SU-DHL-6 (cell line): ENCODE results near the gene SATB2.

ENCODE experiments used
- H2AFZ ChIP-seq: fragments of 200-600 bp; sonication (generic); 2 replicates; pipeline ENCODE4 v1.6.1; 2014; ENCODE audit warnings: low read depth, mild to moderate bottlenecking, moderate library complexity, mixed read lengths, antibody characterized with exemption, low read length; ENCODE audit not compliant: severe bottlenecking
- H3F3A ChIP-seq: fragments of 200-600 bp; shearing (Covaris generic); 2 replicates; pipeline ENCODE4 v1.6.0; 2016; ENCODE audit warnings: antibody characterized with exemption, mild to moderate bottlenecking; ENCODE audit not compliant: insufficient read depth
- H3K27ac ChIP-seq: fragments of 200-600 bp; sonication (generic); 2 replicates; pipeline ENCODE4 v1.5.1; 2016; ENCODE audit warnings: low read depth, mild to moderate bottlenecking, low read length, moderate library complexity, mixed read lengths
- H3K27me3 ChIP-seq: fragments of 200-600 bp; sonication (generic), shearing (Covaris generic); 2 replicates; pipeline ENCODE4 v1.6.0; 2014; ENCODE audit warnings: mild to moderate bottlenecking, low read length
- H3K36me3 ChIP-seq: fragments of 200-600 bp; sonication (generic); 2 replicates; pipeline ENCODE4 v1.6.1; 2014; ENCODE audit warnings: mild to moderate bottlenecking, low read length, mixed read lengths
- H3K4me2 ChIP-seq: fragments of 300-600, 200-600 bp; shearing (Covaris generic), sonication (generic); 2 replicates; pipeline ENCODE4 v1.6.0; 2014; ENCODE audit warnings: low read length, low read depth, mild to moderate bottlenecking; ENCODE audit not compliant: poor library complexity, severe bottlenecking
- H3K4me3 ChIP-seq: fragments of 200-600 bp; sonication (generic); 2 replicates; pipeline ENCODE4 v1.5.1; 2014; ENCODE audit warnings: antibody characterized with exemption, low read length, mild to moderate bottlenecking, mixed read lengths; ENCODE audit not compliant: insufficient read depth, poor library complexity, severe bottlenecking
- H3K79me2 ChIP-seq: fragments of 200-600 bp; sonication (generic); 2 replicates; pipeline ENCODE4 v1.6.1; 2014; ENCODE audit warnings: mild to moderate bottlenecking, low read length, moderate library complexity; ENCODE audit not compliant: insufficient read depth
- H3K9ac ChIP-seq: fragments of 200-600 bp; sonication (generic); 2 replicates; pipeline ENCODE4 v1.7.0; 2014; ENCODE audit warnings: mild to moderate bottlenecking, low read length
- H3K9me2 ChIP-seq: fragments of 200-600 bp; sonication (generic); replicated peaks from 2 replicates; pipeline ENCODE4 v1.6.1; 2014; ENCODE audit warnings: low read length; ENCODE audit not compliant: insufficient read depth
- H3K9me3 ChIP-seq: fragments of 200-600 bp; sonication (generic); 2 replicates; pipeline ENCODE4 v1.6.1; 2014; ENCODE audit warnings: low read length, mixed read lengths; ENCODE audit not compliant: insufficient read depth
- H4K20me1 ChIP-seq: fragments of 200-600 bp; sonication (generic); 2 replicates; pipeline ENCODE4 v1.6.1; 2014; ENCODE audit warnings: low read depth, mild to moderate bottlenecking, antibody characterized with exemption, low read length, moderate library complexity, mixed read lengths
- CTCF ChIP-seq: fragments of 200-600 bp; sonication (generic); IDR thresholded peaks from one replicate; pipeline ENCODE4 v1.5.1; 2017; ENCODE audit warnings: antibody characterized with exemption, mild to moderate bottlenecking, low read length, moderate library complexity; ENCODE audit not compliant: insufficient read depth, poor library complexity, severe bottlenecking
- EZH2phosphoT487 ChIP-seq: fragments of 200-600 bp; sonication (generic), shearing (Covaris generic); conservative IDR thresholded peaks from 2 replicates; pipeline ENCODE4 v1.6.1; 2018; ENCODE audit warnings: mild to moderate bottlenecking, antibody characterized with exemption, low read length, moderate library complexity, mixed read lengths

The SATB2 gene

GRCh38 chr2:199341123-199341522, 116.6 kb downstream of the SATB2 start:
- Histone ChIP-seq H3K4me2 (no peak overlapping the region), H2AFZ (no peak overlapping the region), H3K9me3 (no peaks in the 10 kb centered on the region), H3F3A (no peaks in the 10 kb centered on the region), H3K27me3 (no peaks in the 10 kb centered on the region), H3K79me2 (no peaks in the 10 kb centered on the region), H3K4me3 (no peak overlapping the region), H3K9ac (no peak overlapping the region), H3K9me2 (no peaks in the 10 kb centered on the region), H3K27ac (no peak overlapping the region), H4K20me1 (no peaks in the 10 kb centered on the region), H3K36me3 (no peaks in the 10 kb centered on the region)
- TF ChIP-seq CTCF, result no peak
- TF ChIP-seq EZH2phosphoT487, result no peak

DNA sequence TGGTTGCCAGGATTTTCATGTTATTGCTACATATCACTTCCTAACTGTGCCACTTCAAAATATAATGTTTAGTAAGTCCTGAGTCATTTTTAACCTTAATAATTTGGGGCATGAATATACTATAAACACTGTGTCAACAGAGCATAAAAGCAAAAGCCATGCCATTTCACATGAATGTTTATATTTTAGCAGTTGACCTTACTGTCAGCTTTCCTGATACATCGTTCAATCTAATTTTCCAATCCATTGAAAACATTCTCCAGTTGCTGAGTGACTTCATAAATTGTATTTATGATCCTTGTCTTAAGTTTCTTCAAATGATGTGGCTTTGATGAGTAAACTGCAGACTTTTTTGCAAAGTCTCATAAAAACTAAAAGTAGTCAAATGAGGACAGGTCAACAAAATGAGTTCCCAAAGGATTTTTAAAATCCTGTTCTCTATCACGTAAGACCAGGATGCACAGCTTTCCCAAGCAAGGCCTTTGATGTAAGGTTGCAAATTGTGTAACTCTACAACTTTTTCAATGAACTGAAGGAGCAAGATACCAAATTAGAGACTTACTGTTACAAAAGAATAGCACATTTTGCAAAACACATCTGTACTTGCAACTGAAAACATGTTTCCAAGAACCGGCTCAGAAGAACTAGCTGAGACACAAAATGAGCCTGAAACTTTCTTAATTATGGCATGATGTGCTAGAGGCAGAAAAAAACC, 117.7 kb downstream of the SATB2 start:
- TF ChIP-seq EZH2phosphoT487 (no peak), CTCF (no peak)
- Histone ChIP-seq H3K27ac (no peak overlapping the region), H3K9ac (no peak overlapping the region), H3K79me2 (no peaks in the 10 kb centered on the region), H2AFZ (no peak overlapping the region), H3K27me3 (no peaks in the 10 kb centered on the region), H4K20me1 (no peaks in the 10 kb centered on the region), H3F3A (no peaks in the 10 kb centered on the region), H3K4me2 (no peak overlapping the region), H3K9me2 (no peaks in the 10 kb centered on the region), H3K4me3 (no peak overlapping the region), H3K36me3 (no peaks in the 10 kb centered on the region), H3K9me3 (no peaks in the 10 kb centered on the region)

- Histone ChIP-seq H3K27me3 (no peaks in the 10 kb centered on the region), H3K79me2 (no peaks in the 10 kb centered on the region), H3K9me2 (no peaks in the 10 kb centered on the region), H4K20me1 (no peaks in the 10 kb centered on the region), H3K4me3 (no peak overlapping the region), H3F3A (no peaks in the 10 kb centered on the region), H3K9me3 (no peaks in the 10 kb centered on the region), H3K4me2 (no peak overlapping the region), H2AFZ (no peak overlapping the region), H3K36me3 (no peaks in the 10 kb centered on the region), H3K27ac (no peak overlapping the region), H3K9ac (no peak overlapping the region)
- TF ChIP-seq CTCF, result no peak
- no peak for TF ChIP-seq EZH2phosphoT487
These were observed 121.2 kb downstream of the SATB2 start for GRCh38 chr2:199336546-199336945.
